HUES6 (cell line): Measurements from ENCODE around the gene TAX1BP1.

ENCODE experiments used
- H3K27ac ChIP-seq: 2 replicates; pipeline ENCODE4 v1.7.0; 2013; ENCODE audit warnings: low read depth, mild to moderate bottlenecking, low read length, inconsistent platforms
- H3K27me3 ChIP-seq: 2 replicates; pipeline ENCODE4 v1.6.1; 2013; ENCODE audit warnings: low read length; ENCODE audit not compliant: control insufficient read depth, insufficient read depth
- H3K36me3 ChIP-seq: 2 replicates; pipeline ENCODE4 v1.6.1; 2013; ENCODE audit warnings: low read length; ENCODE audit not compliant: control insufficient read depth, insufficient read depth
- H3K4me1 ChIP-seq: 2 replicates; pipeline ENCODE4 v1.6.1; 2013; ENCODE audit warnings: low read length; ENCODE audit not compliant: control insufficient read depth, insufficient read depth
- H3K4me3 ChIP-seq: 2 replicates; pipeline ENCODE4 v1.5.1; 2013; ENCODE audit warnings: low read depth, low read length
- H3K9ac ChIP-seq: one replicate; pipeline ENCODE4 v1.6.1; 2013; ENCODE audit warnings: mild to moderate bottlenecking, low read length
- H3K9me3 ChIP-seq: 2 replicates; pipeline ENCODE4 v1.6.1; 2013; ENCODE audit warnings: low read depth, low read length; ENCODE audit not compliant: control insufficient read depth, insufficient read depth

TAX1BP1 gene

DNA sequence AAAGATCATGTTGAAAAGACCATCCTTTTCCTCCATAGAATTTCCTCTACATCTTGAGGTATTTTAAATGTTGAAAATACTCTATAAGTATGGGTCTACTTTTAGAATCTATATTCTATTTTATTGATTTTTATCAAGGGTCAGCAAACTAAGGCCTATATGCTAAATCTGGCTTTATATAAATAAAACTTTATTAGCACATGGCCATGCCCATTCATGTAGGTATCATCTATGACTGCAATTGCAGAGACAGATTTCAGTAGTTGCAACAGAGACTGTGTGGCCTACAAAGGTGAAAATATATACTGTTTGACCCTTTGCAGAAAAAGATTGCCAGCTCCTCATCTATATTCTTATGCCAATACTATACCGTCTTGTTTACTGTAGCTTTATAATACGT, 72.7 kb downstream of the TAX1BP1 start:
- no peaks in the 10 kb centered on the region for H3K9me3 ChIP-seq
- no peak overlapping the region for H3K27ac ChIP-seq
- no peaks in the 10 kb centered on the region for H3K27me3 ChIP-seq
- H3K36me3 ChIP-seq: peaks cover 8% of the 10 kb centered on the region
- H3K9ac ChIP-seq: no peak overlapping the region
- H3K4me1 ChIP-seq: no peaks in the 10 kb centered on the region
- no peak overlapping the region for H3K4me3 ChIP-seq

DNA sequence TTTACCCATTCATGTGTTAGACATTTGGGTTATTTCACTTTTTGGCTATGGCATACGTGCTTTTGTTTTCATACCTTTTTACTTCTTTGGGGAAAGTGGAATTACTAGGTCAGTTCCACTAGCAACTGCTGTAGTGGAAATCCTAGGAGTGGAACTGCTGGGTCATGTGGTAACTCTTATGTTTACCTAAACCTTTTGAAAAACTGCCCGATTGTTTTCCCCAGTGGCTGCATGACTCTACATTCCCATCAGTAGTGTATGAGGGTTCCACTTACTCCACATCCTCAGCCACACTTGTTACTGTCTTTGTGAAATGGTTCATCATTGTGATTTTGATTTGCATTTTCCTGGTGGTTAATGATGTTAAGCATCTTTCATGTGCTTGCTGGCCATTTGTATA, 82.3 kb downstream of the TAX1BP1 start:
- Histone ChIP-seq H3K36me3 (no peaks in the 10 kb centered on the region), H3K4me3 (no peak overlapping the region), H3K9ac (no peak overlapping the region), H3K27ac (no peak overlapping the region), H3K4me1 (no peaks in the 10 kb centered on the region), H3K27me3 (no peaks in the 10 kb centered on the region), H3K9me3 (no peaks in the 10 kb centered on the region)

DNA sequence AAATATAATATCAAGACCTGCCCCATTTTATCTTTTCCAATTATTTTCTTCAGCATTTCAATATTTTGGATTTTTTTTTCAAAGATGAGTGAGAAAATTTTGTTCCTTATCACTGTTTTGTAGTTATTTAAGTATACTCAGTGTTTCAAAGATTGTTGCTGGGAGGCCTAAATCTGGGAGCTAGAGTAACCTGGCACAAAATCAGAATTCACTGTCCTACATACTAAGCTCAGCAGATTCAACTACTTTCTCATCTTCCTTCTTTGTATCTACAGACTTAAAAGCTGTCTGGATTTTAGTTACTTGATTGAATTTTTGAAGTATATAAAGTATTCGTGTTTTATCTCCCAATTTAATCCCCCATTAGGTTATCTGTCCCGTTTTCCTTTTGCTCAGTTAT, 85.9 kb downstream of the TAX1BP1 start:
- 0 out of 2 replicates have a peak, but pooled peaks cover 6% of the 10 kb centered on the region for H3K36me3 ChIP-seq
- H3K9ac ChIP-seq: no peak overlapping the region
- no peak overlapping the region for H3K27ac ChIP-seq
- H3K4me1 ChIP-seq: no peaks in the 10 kb centered on the region
- H3K27me3 ChIP-seq: no peaks in the 10 kb centered on the region
- no peaks in the 10 kb centered on the region for H3K9me3 ChIP-seq
- no peak overlapping the region for H3K4me3 ChIP-seq

DNA sequence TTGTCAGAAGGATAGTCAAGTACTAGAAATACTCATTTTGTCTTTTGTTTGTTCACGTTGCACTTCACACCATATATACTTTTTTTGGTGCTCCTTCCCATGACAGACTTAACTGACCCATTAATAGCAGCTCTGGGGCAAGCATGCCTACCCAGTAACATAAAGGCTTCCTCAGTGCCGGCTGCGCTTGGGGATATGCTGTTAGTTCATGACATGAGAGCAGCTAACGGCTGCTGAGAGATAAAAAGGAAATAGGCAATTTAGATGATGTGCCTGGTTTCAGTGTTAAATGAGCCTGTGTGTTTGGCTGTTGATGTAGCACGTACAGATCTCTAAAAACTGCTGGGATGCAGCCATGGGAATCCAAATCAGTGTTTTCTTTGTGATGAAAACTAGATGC, 86.4 kb downstream of the TAX1BP1 start:
- Histone ChIP-seq H3K27me3 (no peaks in the 10 kb centered on the region), H3K4me1 (no peaks in the 10 kb centered on the region), H3K9me3 (no peaks in the 10 kb centered on the region), H3K27ac (no peak overlapping the region), H3K4me3 (no peak overlapping the region), H3K36me3 (0 out of 2 replicates have a peak, but pooled peaks cover 6% of the 10 kb centered on the region), H3K9ac (no peak overlapping the region)

DNA sequence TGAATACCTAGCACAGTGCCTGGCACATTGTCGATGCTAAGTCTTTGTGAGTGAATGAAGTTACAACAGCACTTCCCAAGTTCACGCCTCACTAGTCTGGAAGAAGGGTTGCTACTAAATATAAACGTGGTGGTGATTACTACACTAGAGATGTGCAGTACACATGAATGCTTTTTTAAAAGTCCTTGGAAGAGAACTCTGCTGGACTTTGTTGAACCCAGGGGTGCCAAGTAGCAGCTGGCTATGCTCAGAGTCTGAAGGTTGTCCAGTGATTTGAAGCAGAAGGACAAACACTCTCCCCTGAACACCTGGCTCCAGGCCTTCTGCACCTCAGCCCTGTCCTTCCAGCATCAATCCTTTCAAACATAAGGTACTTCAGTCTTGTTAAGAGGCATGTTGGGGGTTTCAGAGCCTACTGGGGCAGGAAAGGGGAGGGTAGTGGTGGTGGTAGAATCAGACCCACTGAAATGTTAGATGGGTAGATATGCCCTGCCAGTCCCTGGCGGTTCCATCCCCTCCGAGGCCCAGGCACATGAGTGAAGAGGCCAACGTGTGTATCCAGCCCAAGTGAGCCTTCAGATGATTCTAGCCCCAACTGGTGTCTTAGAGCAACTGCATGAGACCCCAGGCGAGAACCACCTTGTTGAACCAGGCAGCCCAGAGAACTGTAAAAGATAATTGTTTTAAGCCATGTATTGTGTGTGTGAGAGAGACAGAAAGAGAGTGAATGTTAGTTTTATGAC, 94.4 kb downstream of the TAX1BP1 start:
- Histone ChIP-seq H3K4me1 (no peaks in the 10 kb centered on the region), H3K9ac (no peak overlapping the region), H3K4me3 (no peak overlapping the region), H3K9me3 (no peaks in the 10 kb centered on the region), H3K27ac (no peak overlapping the region), H3K27me3 (no peaks in the 10 kb centered on the region), H3K36me3 (peaks cover 4% of the 10 kb centered on the region)

DNA sequence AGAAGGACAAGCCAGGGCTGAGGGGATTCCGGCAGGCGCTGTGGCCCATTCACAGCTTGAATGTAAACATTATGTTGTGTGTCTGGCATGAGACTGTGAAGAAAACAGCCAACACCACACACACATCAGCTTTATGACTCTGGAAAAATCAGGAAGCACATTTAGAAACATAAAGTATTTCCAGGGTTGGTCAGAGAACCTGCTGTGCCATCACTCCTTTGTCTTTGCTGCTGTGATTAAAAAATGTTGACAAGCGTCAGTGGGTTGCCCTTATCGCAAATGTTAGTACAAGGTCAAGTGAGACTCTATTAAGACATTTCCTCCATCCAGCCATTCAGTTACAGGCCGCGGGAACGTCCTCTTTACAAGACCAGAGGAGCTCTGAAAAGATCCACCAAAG, 95.4 kb downstream of the TAX1BP1 start:
- no peaks in the 10 kb centered on the region for H3K27me3 ChIP-seq
- H3K36me3 ChIP-seq: peaks cover 10% of the 10 kb centered on the region
- H3K4me1 ChIP-seq: no peaks in the 10 kb centered on the region
- H3K9me3 ChIP-seq: no peaks in the 10 kb centered on the region
- H3K4me3 ChIP-seq: no peak overlapping the region
- no peak overlapping the region for H3K27ac ChIP-seq
- no peak overlapping the region for H3K9ac ChIP-seq

DNA sequence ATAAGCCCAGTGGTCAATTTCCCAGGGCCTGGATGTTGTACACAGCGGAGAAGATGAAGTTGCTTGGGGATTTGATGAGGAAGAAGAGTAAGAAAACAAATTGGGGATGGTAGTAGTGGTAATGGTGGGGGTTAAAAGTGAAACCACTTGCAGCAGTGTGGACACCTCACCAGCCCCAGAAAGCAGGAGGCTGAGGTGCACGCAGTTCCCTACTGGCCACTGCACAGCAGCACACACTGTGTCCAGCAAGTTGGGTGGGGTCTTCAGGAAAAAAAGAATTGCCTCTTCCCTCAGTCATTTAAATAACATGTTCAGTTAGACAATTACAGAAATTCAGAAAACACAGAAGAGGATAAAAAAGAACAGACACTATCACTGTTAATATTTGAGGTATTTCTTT, 96.6 kb downstream of the TAX1BP1 start:
- no peak overlapping the region for H3K27ac ChIP-seq

DNA sequence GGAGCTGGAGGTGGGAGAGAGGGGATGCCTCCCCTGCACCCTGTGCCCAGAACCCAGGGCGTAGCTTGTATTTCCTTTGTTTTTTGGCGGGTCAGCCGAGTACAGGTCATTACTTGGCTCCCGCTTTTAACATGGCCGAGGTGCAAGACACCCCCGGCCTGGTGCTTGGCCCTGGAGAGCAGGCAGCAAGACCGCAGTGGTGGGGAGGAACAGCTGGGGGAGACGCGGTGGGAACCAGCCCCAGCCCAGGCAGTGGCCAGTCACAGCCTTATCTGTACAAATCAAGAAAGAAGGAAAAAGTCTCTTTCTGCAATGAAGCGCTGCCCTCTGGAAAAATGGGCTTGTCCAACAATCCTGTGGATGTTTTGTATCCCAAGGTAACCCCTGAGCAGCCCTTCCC, 99.1 kb downstream of the TAX1BP1 start:
- H3K36me3 ChIP-seq: peaks cover 9% of the 10 kb centered on the region
- H3K9me3 ChIP-seq: no peaks in the 10 kb centered on the region
- H3K9ac ChIP-seq: no peak overlapping the region
- peaks cover 5% of the 10 kb centered on the region; the same call in 1 of the 2 replicates for H3K4me1 ChIP-seq
- H3K27me3 ChIP-seq: no peaks in the 10 kb centered on the region
- no peak overlapping the region for H3K27ac ChIP-seq
- H3K4me3 ChIP-seq: no peak overlapping the region

More for the DNA sequence above, 96.6 kb downstream of the TAX1BP1 start:
- H3K9me3 ChIP-seq: no peaks in the 10 kb centered on the region
- no peak overlapping the region for H3K4me3 ChIP-seq
- H3K4me1 ChIP-seq: no peaks in the 10 kb centered on the region
- no peaks in the 10 kb centered on the region for H3K27me3 ChIP-seq
- H3K36me3 ChIP-seq: peaks cover 13% of the 10 kb centered on the region
- no peak overlapping the region for H3K9ac ChIP-seq

DNA sequence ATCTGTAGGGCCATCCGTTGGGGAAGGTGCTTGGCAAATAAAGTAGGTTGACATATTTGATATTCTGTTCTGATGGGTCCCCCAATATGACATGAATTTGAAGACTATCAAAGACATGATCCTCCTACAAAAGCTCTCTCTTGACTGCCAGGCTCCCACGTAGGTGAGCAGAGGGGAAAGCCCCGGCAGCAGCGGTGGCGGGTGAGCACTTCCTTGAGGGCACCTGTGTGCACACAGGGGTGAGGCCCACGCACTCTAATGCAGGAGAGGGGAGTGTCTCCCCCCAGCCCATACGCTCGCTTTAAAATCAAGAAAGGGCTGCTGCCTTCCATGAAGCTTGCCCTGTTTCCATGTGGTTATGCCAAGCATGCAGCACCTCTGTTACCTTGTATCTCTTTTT, 100.4 kb downstream of the TAX1BP1 start:
- peaks cover 5% of the 10 kb centered on the region; the same call in 1 of the 2 replicates for H3K4me1 ChIP-seq
- no peak overlapping the region for H3K4me3 ChIP-seq
- H3K9me3 ChIP-seq: no peaks in the 10 kb centered on the region
- peaks cover 9% of the 10 kb centered on the region for H3K36me3 ChIP-seq
- no peak overlapping the region for H3K27ac ChIP-seq
- no peak overlapping the region for H3K9ac ChIP-seq
- no peaks in the 10 kb centered on the region for H3K27me3 ChIP-seq

DNA sequence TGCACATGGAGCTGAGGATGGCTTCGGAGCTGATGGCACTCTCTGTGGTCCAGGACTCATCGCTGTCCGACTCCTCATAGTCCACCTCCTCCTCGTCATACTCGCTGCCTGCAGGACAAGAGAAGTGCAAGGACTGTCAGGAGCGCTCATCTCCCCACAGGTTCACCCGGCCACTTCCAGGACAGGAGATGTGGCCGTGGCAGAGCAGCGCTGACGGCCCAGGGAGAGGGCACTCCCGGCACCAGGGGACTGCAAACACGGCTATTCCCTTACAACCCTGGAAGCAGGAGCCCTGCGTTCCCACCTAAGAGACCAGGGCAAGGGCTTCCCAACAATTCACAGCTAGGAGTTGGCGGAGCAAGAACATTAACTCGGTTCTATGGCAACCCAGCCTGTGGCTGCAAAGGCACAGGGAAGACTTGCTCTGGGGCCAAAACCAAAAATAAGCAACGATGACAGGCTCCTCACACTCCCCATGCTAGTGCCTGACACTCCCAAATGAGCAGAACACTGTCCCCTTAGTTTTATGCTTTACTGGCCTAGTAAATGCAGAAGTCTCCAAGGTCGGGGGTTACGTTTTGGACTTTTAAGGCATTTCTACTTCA, 100.9 kb downstream of the TAX1BP1 start:
- Histone ChIP-seq H3K27me3 (no peaks in the 10 kb centered on the region), H3K36me3 (peaks cover 9% of the 10 kb centered on the region), H3K9ac (no peak overlapping the region)

DNA sequence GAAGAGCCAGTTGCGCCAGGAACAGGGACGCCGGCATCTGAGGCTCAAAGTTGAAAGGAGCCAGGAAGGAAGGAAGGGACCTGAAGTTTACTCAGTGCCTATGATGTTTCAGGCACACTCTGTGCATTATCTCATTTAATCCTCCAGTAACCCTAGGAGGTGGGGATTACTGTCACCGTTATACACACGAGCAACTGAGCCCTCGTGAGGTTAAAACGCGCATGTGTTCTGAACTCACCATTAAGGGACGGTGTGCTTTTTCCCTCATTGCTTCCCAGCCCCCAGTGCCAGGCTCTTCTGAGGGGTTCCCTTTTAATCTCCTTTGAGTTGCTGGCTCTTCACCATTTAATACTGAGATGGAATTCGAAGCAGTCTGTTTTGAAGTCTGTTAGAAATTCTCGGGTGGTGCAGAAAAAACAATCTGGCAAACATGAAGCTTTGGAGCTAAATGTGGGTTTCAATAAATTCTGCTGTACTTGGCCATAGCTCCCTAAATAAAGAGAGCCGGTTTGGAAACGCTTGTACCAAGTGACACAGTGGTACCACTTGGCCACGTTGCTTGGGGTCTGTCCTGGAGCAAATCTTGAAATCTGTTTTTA, 102.2 kb downstream of the TAX1BP1 start:
- Histone ChIP-seq H3K9me3 (no peaks in the 10 kb centered on the region), H3K27me3 (no peaks in the 10 kb centered on the region), H3K9ac (no peak overlapping the region), H3K4me1 (peaks cover 5% of the 10 kb centered on the region; the same call in 1 of the 2 replicates), H3K4me3 (no peak overlapping the region), H3K36me3 (peaks cover 9% of the 10 kb centered on the region), H3K27ac (no peak overlapping the region)

More for the DNA sequence above, 100.9 kb downstream of the TAX1BP1 start:
- H3K4me3 ChIP-seq: no peak overlapping the region
- no peaks in the 10 kb centered on the region for H3K9me3 ChIP-seq
- H3K27ac ChIP-seq: no peak overlapping the region
- peaks cover 5% of the 10 kb centered on the region; the same call in 1 of the 2 replicates for H3K4me1 ChIP-seq
